ENCODE measurements around the gene SORL1.

The SORL1 gene

DNA sequence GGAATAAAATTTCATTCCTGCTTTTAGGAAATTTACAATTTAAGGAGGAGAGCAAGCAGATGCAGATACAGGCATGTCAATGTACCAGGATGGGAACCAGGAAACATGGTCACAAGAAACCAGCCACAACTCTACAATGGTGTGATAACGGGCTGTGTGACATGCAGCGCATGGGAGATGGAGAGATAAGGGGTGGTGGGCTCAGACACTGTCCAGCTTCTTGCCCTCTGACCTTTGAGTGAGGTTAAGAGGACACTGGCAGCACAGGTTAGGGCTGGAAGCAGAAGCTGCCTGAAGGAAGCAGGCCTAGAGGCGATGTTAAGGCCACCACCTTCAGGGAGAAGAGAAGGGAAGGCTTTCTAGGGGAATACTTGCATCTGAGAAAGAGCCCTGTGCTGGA is 3.0 kb downstream of the SORL1 start:
- no peak for DNase-seq

GRCh38 chr11:121456151-121456550 is 4.0 kb downstream of the SORL1 start:
- no peak for DNase-seq

- DNase-seq: no peak
Observed at GRCh38 chr11:121456816-121457431, 4.8 kb downstream of the SORL1 start.

DNA sequence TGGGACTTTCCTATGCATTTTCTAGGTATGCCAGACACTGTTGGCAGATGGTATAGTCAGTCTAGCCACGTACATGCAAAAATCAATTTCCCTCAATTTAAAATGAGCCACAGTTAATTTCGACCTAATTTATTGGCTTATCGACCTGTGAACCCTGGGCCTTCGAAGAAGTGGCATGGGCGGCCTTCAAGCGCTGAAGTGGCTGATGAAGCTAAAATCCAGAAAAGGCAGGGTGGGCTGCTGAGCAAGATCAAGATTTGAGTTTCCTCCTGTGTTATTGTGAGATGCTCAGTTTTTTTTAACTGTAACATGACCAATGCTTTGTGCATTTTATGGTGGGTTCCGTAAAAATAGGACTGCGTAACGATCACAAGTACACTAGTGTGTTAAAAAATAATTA is 6.4 kb downstream of the SORL1 start:
- no peak for DNase-seq

GRCh38 chr11:121459413-121460017 is 7.4 kb downstream of the SORL1 start:
- no peak for DNase-seq

DNA sequence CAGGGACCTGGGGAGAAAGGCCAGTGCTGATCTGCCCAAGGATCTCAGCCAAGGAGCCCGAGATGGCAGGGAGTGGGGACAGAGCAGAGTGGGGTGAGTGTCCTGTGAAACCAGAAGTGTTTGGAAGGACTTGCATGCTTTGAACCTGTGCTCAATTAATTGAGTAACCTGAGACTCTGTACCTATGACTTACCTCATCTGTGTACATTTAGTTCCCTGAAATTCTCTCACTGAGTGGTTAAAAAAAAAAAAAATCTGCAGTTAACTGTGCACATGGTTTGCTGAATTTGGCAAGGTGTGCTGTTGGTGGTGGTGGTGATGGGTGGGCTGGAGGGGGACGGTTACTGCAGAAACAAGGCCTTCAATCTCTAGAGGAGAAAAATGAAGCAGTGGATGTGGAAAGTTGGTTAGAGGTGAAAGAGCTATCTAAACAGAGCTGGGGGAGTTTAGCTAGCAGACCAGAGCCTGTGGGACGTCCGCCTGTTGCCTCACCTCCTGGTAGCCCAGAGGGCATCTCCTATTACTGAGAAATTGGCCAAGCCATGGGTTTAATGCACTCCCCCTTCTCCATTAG is 8.9 kb downstream of the SORL1 start:
- DNase-seq: no peak

DNA sequence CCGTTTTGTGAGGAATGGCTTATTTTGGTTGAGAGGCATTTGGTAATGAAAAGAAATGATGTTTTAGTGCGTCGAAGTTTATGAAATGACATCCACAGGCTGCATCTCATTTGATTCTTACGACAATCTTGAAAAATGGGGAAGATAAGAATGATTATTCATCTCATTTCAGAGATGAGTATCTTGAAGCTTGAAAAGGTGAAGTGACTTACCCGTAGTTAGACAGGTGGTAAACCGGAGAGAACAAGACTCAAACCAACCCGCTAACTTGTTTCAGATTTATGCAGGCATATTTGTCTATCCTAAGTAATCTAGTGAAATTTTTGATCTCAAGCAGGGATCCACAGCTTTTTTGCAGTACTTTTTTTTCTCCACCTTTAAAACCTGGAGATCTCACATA is 9.7 kb downstream of the SORL1 start:
- DNase-seq: no peak

DNA sequence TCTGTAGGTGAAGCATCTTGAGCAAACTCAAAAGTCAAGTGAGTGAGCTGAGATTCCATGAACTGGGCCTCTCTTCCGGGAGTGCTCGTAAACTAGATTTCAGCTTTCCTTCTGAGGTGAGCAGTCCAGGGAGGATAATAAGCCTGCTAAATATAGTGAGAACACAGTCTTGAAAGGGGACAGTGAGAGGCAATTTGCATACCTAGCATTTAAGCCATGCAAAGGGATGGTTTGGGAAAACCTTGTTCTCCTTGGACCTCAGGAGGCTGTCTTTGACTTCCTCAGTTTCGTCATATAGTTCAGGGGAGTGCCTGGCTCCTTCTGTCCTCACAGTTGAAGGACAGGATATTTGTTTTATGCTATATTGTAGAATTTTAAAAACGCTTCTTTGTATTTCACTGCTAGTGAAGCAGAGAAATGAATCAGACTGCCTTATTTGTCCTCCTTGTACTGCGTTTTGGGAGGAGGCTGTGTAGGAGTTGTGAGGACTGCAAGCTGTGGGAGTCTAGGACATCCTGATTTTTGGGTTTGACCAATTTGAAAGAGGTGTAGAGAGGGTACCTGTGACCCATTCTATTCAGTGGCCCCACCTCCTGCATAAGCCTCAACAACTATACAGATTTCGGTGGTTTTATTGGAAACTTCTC is 11.7 kb downstream of the SORL1 start:
- DNase-seq: no peak

DNA sequence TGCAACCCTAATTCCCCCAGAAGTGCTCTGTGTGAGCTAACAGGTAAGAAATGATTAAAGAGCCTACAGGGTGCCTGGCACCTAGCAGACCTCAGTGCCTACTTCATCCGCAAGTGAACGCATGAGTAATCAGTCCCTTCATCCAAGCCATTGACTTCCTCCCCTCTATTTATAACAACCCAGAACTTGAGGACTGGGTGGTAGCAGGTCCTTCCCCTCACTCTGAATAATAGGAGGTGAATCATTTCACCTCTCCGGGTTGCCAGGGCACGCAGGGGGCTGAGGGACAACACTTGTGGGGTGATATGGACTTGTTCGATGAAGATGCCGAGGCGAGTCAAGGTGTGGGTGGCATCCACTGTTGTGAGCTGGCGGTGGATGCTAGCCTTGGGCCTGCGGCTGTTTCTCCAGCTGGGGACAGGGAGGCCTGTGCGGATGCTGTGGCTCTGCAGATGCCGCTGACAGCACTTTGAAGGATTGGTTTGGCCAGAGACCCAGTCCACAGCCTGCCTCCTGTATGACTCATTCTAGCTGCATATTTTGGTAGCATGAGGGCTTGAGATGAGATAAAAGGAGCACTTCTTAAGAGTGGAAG is 12.3 kb downstream of the SORL1 start:
- DNase-seq: no peak

DNA sequence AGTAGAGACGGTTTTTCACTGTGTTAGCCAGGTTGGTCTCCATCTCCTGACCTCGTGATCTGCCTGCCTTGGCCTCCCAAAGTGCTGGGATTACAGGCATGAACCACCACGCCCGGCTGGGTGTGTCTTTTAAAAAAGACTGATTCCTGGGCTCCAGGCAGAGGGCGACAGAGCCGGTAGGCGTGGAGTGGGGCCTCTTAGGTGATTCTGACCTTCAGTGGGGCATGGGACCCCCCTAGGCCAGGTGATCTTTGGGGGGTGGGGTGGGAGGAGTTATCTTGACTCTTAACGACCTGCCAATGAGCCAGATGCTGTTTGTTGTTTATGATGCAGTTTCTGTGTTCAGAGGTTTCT is 13.6 kb downstream of the SORL1 start:
- no peak for DNase-seq

- peak; percentile 87 for DNase-seq
Observed at GRCh38 chr11:121466063-121466794, 14.1 kb downstream of the SORL1 start.

DNA sequence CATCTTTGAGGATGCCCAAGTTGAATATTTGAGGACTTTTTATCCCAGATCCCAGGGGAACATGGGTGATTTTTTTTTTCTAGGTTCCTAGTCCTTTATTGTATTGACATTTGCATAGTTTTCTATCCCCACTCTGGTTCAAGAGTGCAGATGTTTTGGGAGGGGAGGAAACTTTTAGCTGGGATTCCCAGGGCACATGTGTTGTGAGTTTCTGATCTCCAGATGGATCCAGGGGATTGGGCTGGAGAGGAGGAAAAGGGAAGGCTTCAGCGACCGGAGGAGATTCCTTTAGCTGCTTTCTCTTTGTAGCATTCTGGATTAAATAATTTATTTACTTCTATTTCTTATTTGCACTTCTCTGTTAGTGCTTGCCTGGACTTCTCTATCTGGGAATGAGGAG is 15.4 kb downstream of the SORL1 start:
- DNase-seq: no peak

DNA sequence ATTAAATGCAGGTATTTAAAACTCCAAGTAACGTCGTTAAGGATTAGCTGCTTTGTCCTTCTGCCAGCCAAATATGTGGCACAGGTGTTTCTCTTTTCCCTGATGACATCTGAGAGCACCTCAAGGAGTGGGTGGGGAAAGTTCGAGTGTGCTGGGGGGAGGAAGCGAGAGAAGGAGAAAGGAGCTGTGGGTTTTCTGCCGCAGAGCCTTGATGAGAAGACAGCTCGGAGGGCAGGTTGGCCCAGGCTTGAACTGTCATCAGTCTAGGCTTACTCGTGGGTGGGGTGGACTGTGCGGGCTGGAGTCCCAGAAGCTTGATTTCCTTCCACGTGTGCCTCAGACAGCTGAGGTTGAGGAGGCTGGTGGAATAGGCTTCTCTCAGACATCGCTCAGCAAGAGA is 15.9 kb downstream of the SORL1 start:
- DNase-seq: no peak

GRCh38 chr11:121469910-121470309 is 17.8 kb downstream of the SORL1 start:
- no peak for DNase-seq

DNA sequence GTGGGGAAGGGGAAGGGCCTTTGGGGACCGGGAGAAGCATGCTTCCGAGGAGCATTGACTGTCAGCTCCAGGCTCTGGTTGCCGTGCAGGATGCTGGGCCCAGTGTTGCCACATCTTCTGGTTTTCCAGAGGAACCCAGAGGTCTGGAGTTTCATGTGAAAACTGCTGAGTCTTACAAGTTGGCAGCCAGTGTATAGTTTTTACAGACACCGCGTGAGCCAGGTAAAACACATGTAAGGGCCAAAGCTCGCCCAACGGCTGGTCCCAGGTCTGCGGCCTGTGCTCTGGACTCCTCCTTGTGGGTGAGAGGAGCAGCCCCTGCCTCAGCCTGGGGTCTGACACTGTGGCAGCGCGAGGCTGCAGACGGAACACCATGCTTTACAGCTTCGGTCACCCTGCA is 19.1 kb downstream of the SORL1 start:
- no peak for DNase-seq

DNA sequence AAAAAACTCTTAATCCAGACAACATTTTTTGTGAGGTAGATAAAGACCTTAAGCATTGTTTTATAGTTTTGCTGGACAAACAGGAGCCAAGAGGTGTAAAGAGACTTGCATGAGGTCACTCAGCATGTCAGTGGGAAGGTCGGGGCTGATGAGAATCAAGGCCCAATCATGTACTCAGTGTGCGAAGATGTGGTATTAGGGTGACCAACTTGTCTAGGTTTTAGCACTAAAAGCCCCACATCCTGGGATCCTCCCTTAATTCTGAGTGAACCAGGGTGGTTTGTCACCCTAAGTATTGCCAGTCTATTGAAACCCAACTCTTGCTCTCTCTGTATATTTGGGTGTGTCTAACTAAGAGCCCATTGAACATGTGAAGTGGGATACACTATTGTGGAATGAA is 20.2 kb downstream of the SORL1 start:
- no peak for DNase-seq

DNA sequence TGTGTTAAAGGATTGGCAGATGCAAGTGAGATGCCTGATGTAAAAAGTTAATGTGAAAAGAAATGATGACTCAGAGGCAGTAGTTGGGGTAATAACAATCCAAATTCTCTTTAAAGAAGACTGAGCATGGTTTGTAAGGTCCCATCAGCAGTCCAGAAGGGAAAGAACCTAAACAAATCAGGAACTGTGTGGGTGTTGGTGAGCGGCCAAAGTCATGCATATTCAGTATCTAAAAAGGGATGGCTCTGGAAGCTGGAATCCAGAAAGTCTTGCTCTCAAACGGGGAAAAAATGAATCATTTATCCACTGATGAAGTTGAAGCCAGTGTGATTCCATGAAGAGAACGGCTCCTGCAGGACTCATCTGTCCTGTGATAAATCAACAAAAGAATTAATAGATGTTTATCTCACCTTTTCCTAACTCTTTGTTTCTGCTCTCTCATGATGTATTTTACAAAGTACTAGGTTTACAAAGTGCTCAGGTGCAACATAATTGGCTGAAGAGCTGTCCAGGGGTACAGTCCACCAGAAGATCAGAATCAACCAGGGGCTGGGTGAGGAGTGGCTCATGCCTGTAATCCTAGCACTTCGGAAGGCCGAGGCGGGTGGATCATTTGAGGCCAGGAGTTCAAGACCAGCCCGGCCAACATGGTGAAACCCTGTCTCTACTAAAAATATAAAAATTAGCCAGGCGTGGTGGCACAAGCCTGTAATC is 21.1 kb downstream of the SORL1 start:
- no peak for DNase-seq

- no peak for DNase-seq
Observed at GRCh38 chr11:121474680-121475079, 22.6 kb downstream of the SORL1 start.

DNA sequence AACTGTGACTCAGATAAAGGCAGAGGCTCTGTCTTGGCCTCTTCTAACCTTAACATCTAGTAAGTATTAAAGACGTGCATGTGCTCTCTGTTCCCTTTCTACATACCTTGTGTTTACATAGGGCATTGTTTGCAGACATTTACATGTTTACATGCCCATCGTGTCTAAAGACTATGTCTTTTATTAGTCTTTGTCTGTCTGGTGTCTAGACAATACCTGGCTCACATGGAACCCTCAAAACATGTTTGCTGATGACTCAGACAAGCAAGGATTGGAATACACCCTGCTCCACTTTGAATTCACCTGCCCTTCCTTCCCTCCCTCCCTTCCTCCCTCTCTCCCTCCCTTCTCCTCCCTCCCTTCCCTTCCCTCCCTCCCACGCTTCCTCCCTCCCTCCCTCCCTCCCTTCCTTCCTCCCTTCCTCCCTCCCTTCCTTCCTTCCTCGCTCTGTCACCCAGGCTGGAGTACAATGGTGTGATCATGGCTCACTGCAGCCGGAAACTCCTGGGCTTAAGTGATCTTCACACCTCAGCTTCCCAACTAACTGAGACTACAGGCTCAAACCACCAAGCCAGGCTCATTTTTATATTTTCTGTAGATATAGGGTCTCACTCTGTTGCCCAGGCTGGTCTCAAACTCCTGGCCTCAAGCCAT is 24.4 kb downstream of the SORL1 start:
- DNase-seq: peak; percentile 77

- no peak for DNase-seq
Observed at GRCh38 chr11:121478226-121478894, 26.2 kb downstream of the SORL1 start.

DNA sequence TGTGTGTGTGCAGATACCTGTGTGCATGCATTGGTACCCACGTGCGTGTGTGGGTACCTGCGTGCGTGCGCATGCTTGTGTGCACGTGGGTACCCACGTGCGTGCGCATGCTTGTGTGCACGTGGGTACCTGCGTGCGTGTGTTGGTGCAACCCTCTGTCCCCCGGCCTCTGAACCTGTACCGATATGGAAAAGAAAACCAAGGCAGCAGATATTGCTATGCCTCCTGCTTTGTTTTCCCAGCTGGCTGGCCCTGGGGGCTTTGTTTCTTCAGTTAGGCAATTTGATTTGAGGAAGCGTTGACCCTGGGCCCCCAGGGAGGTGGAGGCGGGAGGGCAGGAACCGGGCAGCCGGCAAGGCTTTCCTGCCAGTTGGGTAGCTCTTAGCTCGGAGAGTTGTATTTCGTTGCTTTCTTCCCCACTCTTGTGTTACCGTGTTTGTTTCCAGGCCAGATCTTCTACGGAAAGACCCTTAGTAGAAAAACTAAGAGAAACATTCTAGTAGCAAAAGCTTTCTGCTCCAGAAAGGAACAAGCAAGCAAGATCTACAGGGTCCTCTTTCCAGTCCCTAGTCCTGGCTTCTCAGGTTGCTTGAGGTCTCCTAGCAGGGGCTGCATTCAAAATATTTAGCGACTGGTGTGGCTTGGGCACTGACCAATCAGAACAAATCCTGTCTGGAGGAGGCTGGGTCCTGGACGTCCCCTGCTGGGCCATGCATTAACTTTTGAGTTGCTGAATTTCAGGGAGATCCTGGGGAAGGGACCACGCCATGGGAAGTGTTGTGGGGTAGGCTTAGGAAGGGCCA is 27.0 kb downstream of the SORL1 start:
- DNase-seq: no peak

Data from COR-L47 (cell line).